ENCODE measurements around the gene C16orf95. TPM values are rescaled to one million over a fixed set of nuclear protein-coding genes. Genes with fewer than 3 reads are reported as not detected.

Gene C16orf95
- total and polyA plus RNA-seq, 4 donors, result 2.0 to 6.2 (median 4.6) TPM

DNA sequence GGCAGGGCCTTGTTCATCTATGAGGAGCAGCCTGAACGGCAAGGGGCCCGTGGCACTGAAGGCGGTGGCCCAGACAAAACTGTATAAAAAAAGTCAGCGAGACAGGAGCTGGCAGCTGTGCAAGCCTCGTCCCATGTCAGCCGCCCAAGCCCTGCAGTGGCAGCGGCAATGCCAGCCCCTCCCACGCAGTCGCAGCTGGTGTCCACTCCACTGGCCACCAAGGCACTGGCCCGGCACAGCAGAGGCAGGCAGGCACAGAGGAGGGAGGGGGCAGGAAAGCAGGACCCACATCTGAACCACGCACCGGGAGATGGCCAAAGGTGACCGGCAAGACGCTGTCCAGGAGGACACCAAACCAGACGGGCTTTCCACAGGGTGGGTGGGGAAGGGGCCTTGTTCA lies 15.9 kb upstream of the C16orf95 start:
- whole genome bisulfite sequencing, result 92% methylated on average over 15 of the region's 15 CpGs
- Histone ChIP-seq H3K4me1 (ENCODE audit: control insufficient read depth in 4 of 4, insufficient read depth in 4 of 4, low read length in 3 of 4) (no peaks in the 10 kb centered on the region), H3K27ac (ENCODE audit: low read depth in 1 of 2, low read length in 2 of 2) (no peak overlapping the region), H3K9me3 (ENCODE audit: control insufficient read depth in 4 of 4, low read length in 3 of 4) (no peaks in the 10 kb centered on the region), H3K9ac (ENCODE audit: low read depth in 1 of 2, low read length in 2 of 2) (no peak overlapping the region), H3K36me3 (ENCODE audit: control insufficient read depth in 4 of 4, insufficient read depth in 3 of 4, low read depth in 1 of 4, low read length in 3 of 4) (peaks cover 19 to 79% (median 29%) of the 10 kb centered on the region in 4 donors), H3K27me3 (ENCODE audit: control insufficient read depth in 4 of 4, insufficient read depth in 4 of 4, low read length in 3 of 4) (no peaks in the 10 kb centered on the region), H3K4me3 (ENCODE audit: low read depth in 1 of 3, low read length in 3 of 3) (no peak overlapping the region)
- no peak for DNase-seq (ENCODE audit: low spot score)
- TF ChIP-seq YY1 (IDR thresholded peaks at IDR 0.05) (no peak), JUND (IDR thresholded peaks at IDR 0.05) (no peak), MAX (IDR thresholded peaks at IDR 0.05) (no peak), HNF4G (IDR thresholded peaks at IDR 0.05) (no peak), RAD21 (IDR thresholded peaks at IDR 0.05) (no peak)
- TF ChIP-seq, protein P1, sequence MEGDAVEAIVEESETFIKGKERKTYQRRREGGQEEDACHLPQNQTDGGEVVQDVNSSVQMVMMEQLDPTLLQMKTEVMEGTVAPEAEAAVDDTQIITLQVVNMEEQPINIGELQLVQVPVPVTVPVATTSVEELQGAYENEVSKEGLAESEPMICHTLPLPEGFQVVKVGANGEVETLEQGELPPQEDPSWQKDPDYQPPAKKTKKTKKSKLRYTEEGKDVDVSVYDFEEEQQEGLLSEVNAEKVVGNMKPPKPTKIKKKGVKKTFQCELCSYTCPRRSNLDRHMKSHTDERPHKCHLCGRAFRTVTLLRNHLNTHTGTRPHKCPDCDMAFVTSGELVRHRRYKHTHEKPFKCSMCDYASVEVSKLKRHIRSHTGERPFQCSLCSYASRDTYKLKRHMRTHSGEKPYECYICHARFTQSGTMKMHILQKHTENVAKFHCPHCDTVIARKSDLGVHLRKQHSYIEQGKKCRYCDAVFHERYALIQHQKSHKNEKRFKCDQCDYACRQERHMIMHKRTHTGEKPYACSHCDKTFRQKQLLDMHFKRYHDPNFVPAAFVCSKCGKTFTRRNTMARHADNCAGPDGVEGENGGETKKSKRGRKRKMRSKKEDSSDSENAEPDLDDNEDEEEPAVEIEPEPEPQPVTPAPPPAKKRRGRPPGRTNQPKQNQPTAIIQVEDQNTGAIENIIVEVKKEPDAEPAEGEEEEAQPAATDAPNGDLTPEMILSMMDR (IDR thresholded peaks at IDR 0.05; ENCODE audit: low read depth, low read length, missing input control), result no peak

DNA sequence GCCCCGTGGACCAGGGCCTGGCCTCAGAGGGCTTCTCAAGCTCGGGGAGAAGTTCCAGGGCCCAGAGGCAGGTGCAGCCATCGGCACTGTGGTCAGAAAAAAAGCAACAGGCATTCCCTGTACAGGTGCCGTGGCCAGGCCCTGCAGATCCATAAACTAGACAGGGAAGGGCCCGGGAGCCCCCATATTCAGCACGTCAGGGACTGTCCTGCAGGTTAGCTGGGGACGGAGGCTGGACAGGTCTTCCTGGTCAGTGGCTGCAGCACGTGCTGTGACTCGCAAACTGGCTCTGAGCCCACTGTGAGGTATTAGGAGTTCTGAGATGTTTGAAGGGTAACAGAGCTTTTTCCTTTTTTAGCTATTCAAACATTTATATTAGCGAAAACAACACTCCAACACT lies 15.0 kb upstream of the C16orf95 start:
- no peak for DNase-seq (ENCODE audit: low spot score)
- peaks cover 19 to 77% (median 29%) of the 10 kb centered on the region in 4 donors for H3K36me3 ChIP-seq (ENCODE audit: control insufficient read depth in 4 of 4, insufficient read depth in 3 of 4, low read depth in 1 of 4, low read length in 3 of 4)
- no peak overlapping the region for H3K27ac ChIP-seq (ENCODE audit: low read depth in 1 of 2, low read length in 2 of 2)
- H3K27me3 ChIP-seq (ENCODE audit: control insufficient read depth in 4 of 4, insufficient read depth in 4 of 4, low read length in 3 of 4), result no peaks in the 10 kb centered on the region
- H3K9ac ChIP-seq (ENCODE audit: low read depth in 1 of 2, low read length in 2 of 2), result no peak overlapping the region
- H3K9me3 ChIP-seq (ENCODE audit: control insufficient read depth in 4 of 4, low read length in 3 of 4), result no peaks in the 10 kb centered on the region
- WGBS, result 88% methylated on average over 10 of the region's 10 CpGs
- TF ChIP-seq RXRA (IDR thresholded peaks at IDR 0.05) (no peak), NR2F2 (IDR thresholded peaks at IDR 0.05) (no peak), REST (IDR thresholded peaks at IDR 0.05) (no peak), TAF1 (conservative IDR thresholded peaks at IDR 0.05) (no peak), HNF4A (conservative IDR thresholded peaks at IDR 0.05) (no peak), RAD21 (IDR thresholded peaks at IDR 0.05) (no peak), ZBTB33 (IDR thresholded peaks at IDR 0.05) (no peak), MAX (IDR thresholded peaks at IDR 0.05) (no peak), JUND (IDR thresholded peaks at IDR 0.05) (no peak), FOXA1 (IDR thresholded peaks at IDR 0.05) (no peak), EGR1 (IDR thresholded peaks at IDR 0.05; ENCODE audit: low read depth in 2 of 2) (no peak), YY1 (IDR thresholded peaks at IDR 0.05) (no peak), SP1 (IDR thresholded peaks at IDR 0.05) (no peak), FOXA2 (IDR thresholded peaks at IDR 0.05) (no peak), GABPA (IDR thresholded peaks at IDR 0.05 in 1 of 2, conservative IDR thresholded peaks at IDR 0.05 in 1 of 2) (no peak), HNF4G (IDR thresholded peaks at IDR 0.05) (no peak)
- TF ChIP-seq, protein P2, sequence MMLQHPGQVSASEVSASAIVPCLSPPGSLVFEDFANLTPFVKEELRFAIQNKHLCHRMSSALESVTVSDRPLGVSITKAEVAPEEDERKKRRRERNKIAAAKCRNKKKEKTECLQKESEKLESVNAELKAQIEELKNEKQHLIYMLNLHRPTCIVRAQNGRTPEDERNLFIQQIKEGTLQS (IDR thresholded peaks at IDR 0.05), result no peak
- TF ChIP-seq, protein P1 (IDR thresholded peaks at IDR 0.05; ENCODE audit: low read depth, low read length, missing input control), result no peak
- no peaks in the 10 kb centered on the region for H3K4me1 ChIP-seq (ENCODE audit: control insufficient read depth in 4 of 4, insufficient read depth in 4 of 4, low read length in 3 of 4)
- H3K4me3 ChIP-seq (ENCODE audit: low read depth in 1 of 3, low read length in 3 of 3), result no peak overlapping the region

Data from liver (tissue), 9 donors.